CD8-positive, alpha-beta memory T cell (primary cell): ENCODE measurements around the gene PABPC3. TPM values are rescaled to one million over a fixed set of nuclear protein-coding genes. Genes with fewer than 3 reads are reported as not detected.
A peak's percentile ranks its signal among the peaks of the same experiment; 100 is the strongest.

Source experiments
- CTCF ChIA-PET: fragments of 350-600 bp; sonication (Branson Sonifier 250); formaldehyde crosslinking; loops from one replicate; lab custom pipeline; 2021; ENCODE audit warnings: antibody characterized with exemption; lab: Charles Lee
- POLR2A ChIA-PET: fragments of 350-600 bp; sonication (Branson Sonifier 250); formaldehyde crosslinking; loops from one replicate; lab custom pipeline; 2021; ENCODE audit warnings: antibody characterized with exemption; lab: Charles Lee
- DNase-seq, 5 donors: peaks; one replicate each; pipeline versions ENCODE4 v3.0.0 to v3.0.0-alpha.2; 2020 to 2022; ENCODE audit warnings: mixed read lengths in 1 of 5
- H3K27ac ChIP-seq: one replicate; pipeline ENCODE4 v1.7.0; 2013; ENCODE audit warnings: low read depth, mild to moderate bottlenecking, low read length, moderate library complexity
- H3K27me3 ChIP-seq: 2 replicates; pipeline ENCODE4 v1.7.0; 2013; ENCODE audit warnings: low read length, mild to moderate bottlenecking; ENCODE audit not compliant: insufficient read depth, poor library complexity, severe bottlenecking
- H3K36me3 ChIP-seq: 2 replicates; pipeline ENCODE4 v1.7.0; 2013; ENCODE audit warnings: mild to moderate bottlenecking, low read length, moderate library complexity; ENCODE audit not compliant: insufficient read depth
- H3K4me1 ChIP-seq: 2 replicates; pipeline ENCODE4 v1.7.0; 2013; ENCODE audit warnings: mild to moderate bottlenecking, low read length, moderate library complexity; ENCODE audit not compliant: insufficient read depth
- H3K4me3 ChIP-seq: 2 replicates; pipeline ENCODE4 v1.7.0; 2013; ENCODE audit warnings: mild to moderate bottlenecking, low read length
- H3K9me3 ChIP-seq: 2 replicates; pipeline ENCODE4 v1.7.0; 2013; ENCODE audit warnings: mild to moderate bottlenecking, low read length
- H3K27ac Mint-ChIP-seq, 8 donors: one replicate each; pipeline ENCODE4 v1.8.0; 2020 to 2021; ENCODE audit warnings: mixed read lengths in 8 of 8, mild to moderate bottlenecking in 6 of 8, inconsistent platforms in 3 of 8, moderate library complexity in 3 of 8
- H3K27me3 Mint-ChIP-seq, 2 donors: one replicate each; pipeline ENCODE4 v1.8.0; 2020 to 2021; ENCODE audit warnings: mixed read lengths in 2 of 2, mild to moderate bottlenecking in 1 of 2, moderate library complexity in 1 of 2
- H3K36me3 Mint-ChIP-seq, 3 donors: one replicate each; pipeline ENCODE4 v1.8.0; 2020 to 2021; ENCODE audit warnings: mixed read lengths in 3 of 3, inconsistent platforms in 1 of 3, mild to moderate bottlenecking in 1 of 3
- H3K4me1 Mint-ChIP-seq, 3 donors: one replicate each; pipeline ENCODE4 v1.8.0; 2020 to 2021; ENCODE audit warnings: mixed read lengths in 3 of 3, inconsistent platforms in 1 of 3, mild to moderate bottlenecking in 1 of 3
- H3K4me3 Mint-ChIP-seq, 7 donors: one replicate each; pipeline ENCODE4 v1.8.0; 2020 to 2021; ENCODE audit warnings: mixed read lengths in 7 of 7, mild to moderate bottlenecking in 6 of 7, moderate library complexity in 4 of 7, inconsistent platforms in 2 of 7
- H3K9me3 Mint-ChIP-seq, 5 donors: one replicate each; pipeline ENCODE4 v1.8.0; 2020 to 2022; ENCODE audit warnings: mixed read lengths in 5 of 5, mild to moderate bottlenecking in 3 of 5, moderate library complexity in 2 of 5, inconsistent platforms in 1 of 5
- polyA plus RNA-seq: library from polyadenylated mRNA; unstranded; fragments of 300-500 nt; fragmentation: Illumina TruSeq; gene quantifications from one replicate; pipeline ENCODE4 v1.2.3, GENCODE V29; 2021
- total RNA-seq, 2 experiments: library from RNA; stranded (reverse); gene quantifications; one replicate each; pipeline ENCODE4 v1.2.3, GENCODE V29; 2021

The PABPC3 gene
- total and polyA plus RNA-seq, 3 experiments from 2014 or later, result 0.09 to 0.97 (median 0.72) TPM

DNA sequence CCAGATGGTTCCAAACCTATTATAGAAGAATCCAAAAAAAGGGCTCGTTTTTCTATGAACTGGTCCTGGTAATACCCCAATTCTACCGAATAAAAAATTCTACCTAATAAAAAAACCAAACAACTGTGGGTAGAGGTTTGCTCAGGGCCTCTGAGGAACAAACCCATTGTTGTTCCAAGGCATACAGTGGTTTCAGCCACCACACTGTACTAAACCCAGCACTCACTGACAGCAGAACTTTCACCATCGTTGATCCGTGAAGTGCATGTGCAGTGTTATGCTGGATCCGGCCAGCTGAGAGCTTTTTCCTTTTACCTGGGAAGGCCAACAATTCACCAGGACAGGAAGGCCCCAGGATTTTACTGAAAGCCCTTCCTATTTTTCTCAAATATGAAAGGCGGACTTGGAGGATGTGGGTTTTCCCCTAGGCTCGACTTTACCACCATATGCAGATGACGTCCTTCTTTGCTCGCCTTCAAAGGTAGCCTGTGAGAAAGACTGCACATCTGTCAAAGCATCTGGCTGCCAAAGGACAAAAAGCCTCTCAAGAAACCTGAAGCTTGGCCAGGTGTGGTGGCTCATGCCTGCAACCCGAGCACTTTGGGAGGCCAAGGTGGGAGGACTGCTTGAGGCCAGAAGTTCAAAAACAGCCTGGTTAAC is 7.2 kb upstream of the PABPC3 start:
- no peak overlapping the region for H3K27ac Mint-ChIP-seq
- no peaks in the 10 kb centered on the region for H3K4me1 ChIP-seq
- H3K27ac ChIP-seq, result no peak overlapping the region
- CTCF ChIA-PET, result no interaction called here
- H3K9me3 Mint-ChIP-seq, result peaks cover 0 to 2% (median 0%) of the 10 kb centered on the region in 5 donors
- H3K9me3 ChIP-seq, result no peaks in the 10 kb centered on the region
- no peak overlapping the region for H3K4me3 Mint-ChIP-seq
- H3K4me1 Mint-ChIP-seq, result no peaks in the 10 kb centered on the region
- no peak for DNase-seq
- H3K27me3 Mint-ChIP-seq, result peaks cover 21 to 31% of the 10 kb centered on the region in 2 donors
- H3K36me3 ChIP-seq, result no peaks in the 10 kb centered on the region
- no peak overlapping the region for H3K4me3 ChIP-seq
- POLR2A ChIA-PET, result no interaction called here
- H3K36me3 Mint-ChIP-seq, result no peaks in the 10 kb centered on the region
- no peaks in the 10 kb centered on the region for H3K27me3 ChIP-seq

DNA sequence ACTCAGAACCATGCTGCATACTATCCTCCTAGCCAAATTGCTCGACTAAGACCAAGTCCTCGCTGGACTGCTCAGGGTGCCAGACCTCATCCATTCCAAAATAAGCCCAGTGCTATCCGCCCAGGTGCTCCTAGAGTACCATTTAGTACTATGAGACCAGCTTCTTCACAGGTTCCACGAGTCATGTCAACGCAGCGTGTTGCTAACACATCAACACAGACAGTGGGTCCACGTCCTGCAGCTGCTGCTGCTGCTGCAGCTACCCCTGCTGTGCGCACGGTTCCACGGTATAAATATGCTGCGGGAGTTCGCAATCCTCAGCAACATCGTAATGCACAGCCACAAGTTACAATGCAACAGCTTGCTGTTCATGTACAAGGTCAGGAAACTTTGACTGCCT is 1.5 kb downstream of the PABPC3 start:
- Histone ChIP-seq H3K9me3 (no peaks in the 10 kb centered on the region), H3K4me1 (no peaks in the 10 kb centered on the region), H3K36me3 (no peaks in the 10 kb centered on the region), H3K4me3 (no peak overlapping the region), H3K27me3 (peaks cover 5% of the 10 kb centered on the region), H3K27ac (no peak overlapping the region)
- Mint-ChIP-seq H3K4me3 (no peak overlapping the region), H3K27ac (no peak overlapping the region), H3K36me3 (no peaks in the 10 kb centered on the region), H3K4me1 (peaks cover 0 to 4% (median 0%) of the 10 kb centered on the region in 3 donors), H3K27me3 (peaks cover 14 to 44% of the 10 kb centered on the region in 2 donors), H3K9me3 (peaks cover 0 to 5% (median 2%) of the 10 kb centered on the region in 5 donors)
- ChIA-PET POLR2A (no interaction called here), CTCF (no interaction called here)
- no peak for DNase-seq

DNA sequence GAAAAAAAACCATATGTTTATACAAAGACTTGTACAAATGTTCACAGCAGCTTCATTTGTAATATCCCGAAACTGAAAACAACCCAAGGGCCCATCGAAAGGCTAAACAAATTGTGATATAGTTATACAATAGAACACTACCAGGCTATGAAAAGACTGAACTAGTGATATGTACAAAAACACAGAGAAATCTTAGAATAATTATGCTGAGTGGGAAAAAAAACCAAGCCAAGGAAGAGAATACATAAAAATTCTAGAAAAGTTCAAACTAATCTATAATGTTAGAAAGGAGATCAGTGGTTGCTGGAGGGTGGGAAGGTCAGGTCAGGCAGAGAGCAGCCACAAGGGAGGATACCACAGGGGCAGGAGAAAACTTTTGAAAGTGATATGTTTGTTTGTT is 7.8 kb downstream of the PABPC3 start:
- no peaks in the 10 kb centered on the region for H3K4me1 Mint-ChIP-seq

DNA sequence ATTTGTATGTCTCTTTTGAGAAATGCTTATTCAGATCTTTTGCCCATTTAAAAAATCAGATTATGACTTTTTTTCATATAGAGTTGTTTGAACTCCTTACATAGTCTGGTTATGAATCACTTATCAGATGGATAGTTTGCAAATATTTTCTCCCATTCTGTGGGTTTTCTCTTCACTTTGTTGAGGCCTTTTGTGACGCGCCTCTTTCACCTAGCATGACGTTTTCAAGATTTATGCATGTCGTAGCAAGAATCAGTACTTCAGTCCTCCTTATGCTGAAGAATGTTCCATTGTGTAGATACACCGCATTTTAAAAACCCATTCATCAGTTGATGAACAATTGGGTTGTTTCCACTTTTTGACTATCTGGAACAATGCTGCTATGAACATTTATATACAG is 13.4 kb downstream of the PABPC3 start:
- Mint-ChIP-seq H3K36me3 (no peaks in the 10 kb centered on the region), H3K9me3 (no peaks in the 10 kb centered on the region), H3K27me3 (peaks cover 8 to 12% of the 10 kb centered on the region in 2 donors), H3K27ac (no peak overlapping the region), H3K4me3 (no peak overlapping the region), H3K4me1 (no peaks in the 10 kb centered on the region)
- POLR2A ChIA-PET, result no interaction called here
- no peaks in the 10 kb centered on the region for H3K36me3 ChIP-seq
- DNase-seq, result no peak
- no peaks in the 10 kb centered on the region for H3K4me1 ChIP-seq
- H3K9me3 ChIP-seq, result no peaks in the 10 kb centered on the region
- H3K27me3 ChIP-seq, result peaks cover 3% of the 10 kb centered on the region
- no peak overlapping the region for H3K4me3 ChIP-seq
- CTCF ChIA-PET, result no interaction called here
- H3K27ac ChIP-seq, result no peak overlapping the region

More for the DNA sequence above, 7.8 kb downstream of the PABPC3 start:
- Histone ChIP-seq H3K27me3 (no peaks in the 10 kb centered on the region), H3K4me1 (no peaks in the 10 kb centered on the region), H3K9me3 (no peaks in the 10 kb centered on the region), H3K4me3 (no peak overlapping the region), H3K36me3 (no peaks in the 10 kb centered on the region), H3K27ac (no peak overlapping the region)
- Mint-ChIP-seq H3K36me3 (no peaks in the 10 kb centered on the region), H3K4me3 (no peak overlapping the region), H3K27me3 (peaks cover 6 to 9% of the 10 kb centered on the region in 2 donors), H3K9me3 (no peaks in the 10 kb centered on the region), H3K27ac (no peak overlapping the region)
- no peak for DNase-seq
- CTCF ChIA-PET, result no interaction called here
- POLR2A ChIA-PET, result no interaction called here

DNA sequence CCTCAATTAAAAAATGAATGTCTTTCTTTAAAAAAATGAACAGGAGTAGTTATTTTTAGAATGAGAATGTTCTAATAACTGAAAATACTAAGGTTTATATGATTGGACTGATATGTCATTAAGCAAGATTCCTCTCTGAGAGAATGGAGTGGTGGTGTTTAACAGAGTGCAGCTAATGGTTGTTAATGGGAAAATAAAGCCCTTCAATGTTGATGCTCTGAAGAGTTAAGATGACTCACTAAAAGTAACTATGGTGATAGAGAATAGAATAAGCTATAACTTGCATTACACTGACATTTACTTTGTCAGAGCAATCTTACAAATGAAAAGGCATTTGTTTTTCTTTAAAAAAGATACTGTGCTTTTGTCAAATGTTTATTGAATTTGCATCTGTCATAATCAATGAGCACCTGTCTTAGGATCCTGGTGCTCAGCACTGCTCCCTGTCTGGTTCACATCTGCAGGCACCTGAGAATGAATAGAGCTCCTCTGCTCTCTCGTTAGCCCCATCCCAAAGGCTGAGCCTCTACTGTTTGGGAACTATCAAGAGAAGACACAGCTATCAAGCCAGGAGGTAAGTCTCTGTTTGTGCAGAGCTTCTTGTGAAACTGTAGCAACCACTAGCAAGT is 15.1 kb downstream of the PABPC3 start:
- Histone ChIP-seq H3K4me3 (no peak overlapping the region), H3K9me3 (no peaks in the 10 kb centered on the region), H3K4me1 (no peaks in the 10 kb centered on the region), H3K27ac (no peak overlapping the region), H3K27me3 (peaks cover 3% of the 10 kb centered on the region), H3K36me3 (no peaks in the 10 kb centered on the region)
- ChIA-PET CTCF (no interaction called here), POLR2A (no interaction called here)
- DNase-seq, result no peak
- Mint-ChIP-seq H3K36me3 (no peaks in the 10 kb centered on the region), H3K27ac (peak overlapping the region in 1 of 8 donors; percentile 38), H3K27me3 (peaks cover 8 to 18% of the 10 kb centered on the region in 2 donors), H3K4me3 (no peak overlapping the region), H3K9me3 (no peaks in the 10 kb centered on the region), H3K4me1 (no peaks in the 10 kb centered on the region)

DNA sequence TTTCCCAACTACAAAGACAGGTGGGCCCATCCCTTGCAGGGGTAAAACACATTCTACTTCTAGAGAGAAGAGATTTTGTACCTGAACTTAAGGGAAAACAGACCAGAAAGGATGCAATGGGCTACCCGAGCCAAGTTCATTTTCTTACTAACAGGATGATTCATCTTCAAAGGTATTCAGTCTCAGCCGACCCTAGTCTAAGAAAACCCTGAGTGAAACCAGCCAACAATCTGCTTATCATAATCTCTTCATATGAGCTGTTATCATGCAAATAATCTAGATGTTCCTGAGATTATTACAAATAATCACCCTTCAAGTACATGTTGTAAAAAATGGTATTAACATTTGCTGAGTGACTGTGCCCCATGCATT is 15.6 kb downstream of the PABPC3 start:
- Histone ChIP-seq H3K9me3 (no peaks in the 10 kb centered on the region), H3K4me1 (no peaks in the 10 kb centered on the region), H3K27me3 (peaks cover 3% of the 10 kb centered on the region), H3K27ac (no peak overlapping the region), H3K4me3 (no peak overlapping the region), H3K36me3 (no peaks in the 10 kb centered on the region)
- ChIA-PET CTCF (no interaction called here), POLR2A (no interaction called here)
- Mint-ChIP-seq H3K9me3 (no peaks in the 10 kb centered on the region), H3K27ac (no peak overlapping the region), H3K4me1 (no peaks in the 10 kb centered on the region), H3K36me3 (no peaks in the 10 kb centered on the region), H3K4me3 (no peak overlapping the region), H3K27me3 (peaks cover 8 to 22% of the 10 kb centered on the region in 2 donors)
- no peak for DNase-seq

DNA sequence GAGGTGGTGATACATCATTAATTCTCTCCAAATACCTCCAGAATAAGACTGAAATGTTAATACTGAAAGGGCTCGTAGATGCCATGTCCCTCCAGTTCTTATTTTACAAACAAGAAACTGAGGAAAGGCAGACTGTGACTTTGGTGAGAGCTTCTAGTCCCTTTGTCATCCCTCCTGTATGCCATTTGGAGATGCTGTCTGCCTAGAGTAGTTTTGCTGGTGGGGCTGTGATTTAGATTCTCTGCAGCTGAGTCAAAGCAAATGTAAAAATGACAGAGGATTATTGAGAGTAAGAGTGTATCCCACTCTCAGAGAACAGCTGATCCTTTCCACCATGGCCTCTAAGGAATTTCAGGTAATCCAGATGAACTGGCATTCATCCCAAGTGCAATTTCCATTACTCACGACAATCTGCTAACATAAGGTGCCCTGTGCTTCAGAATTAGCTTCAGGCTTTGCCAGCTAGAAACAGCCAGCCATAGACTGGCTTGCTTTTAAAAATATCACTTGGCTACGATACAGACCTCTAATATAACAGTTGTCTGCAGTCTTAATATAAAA is 16.8 kb downstream of the PABPC3 start:
- H3K27ac Mint-ChIP-seq, result no peak overlapping the region
- no peaks in the 10 kb centered on the region for H3K4me1 Mint-ChIP-seq
- Histone ChIP-seq H3K36me3 (no peaks in the 10 kb centered on the region), H3K9me3 (no peaks in the 10 kb centered on the region), H3K4me3 (no peak overlapping the region), H3K4me1 (no peaks in the 10 kb centered on the region), H3K27me3 (peaks cover 3% of the 10 kb centered on the region), H3K27ac (no peak overlapping the region)
- no peak for DNase-seq
- H3K4me3 Mint-ChIP-seq, result no peak overlapping the region
- no peaks in the 10 kb centered on the region for H3K36me3 Mint-ChIP-seq
- CTCF ChIA-PET, result no interaction called here
- no peaks in the 10 kb centered on the region for H3K9me3 Mint-ChIP-seq
- POLR2A ChIA-PET, result no interaction called here
- peaks cover 9 to 30% of the 10 kb centered on the region in 2 donors for H3K27me3 Mint-ChIP-seq

DNA sequence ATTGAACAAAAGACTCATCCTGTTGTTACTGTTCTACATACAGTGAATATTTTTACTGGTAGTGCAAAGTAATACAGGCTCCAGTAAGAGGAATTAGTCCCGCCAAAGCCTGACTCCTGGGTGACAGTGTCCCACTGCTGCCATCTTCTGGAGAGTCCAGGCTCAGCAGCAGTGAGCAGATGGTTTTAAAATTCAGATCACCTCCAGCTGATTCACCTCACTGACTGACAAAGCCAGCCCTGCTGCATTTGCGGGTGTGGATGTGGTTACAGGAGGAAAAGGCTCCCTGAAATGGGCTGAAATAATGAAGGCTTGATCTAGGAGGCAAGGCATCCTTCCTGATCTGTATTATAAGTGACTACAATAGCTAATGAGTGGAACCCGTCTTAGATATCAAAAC is 18.3 kb downstream of the PABPC3 start:
- no peak overlapping the region for H3K27ac Mint-ChIP-seq
- no peak overlapping the region for H3K4me3 ChIP-seq
- H3K9me3 Mint-ChIP-seq, result no peaks in the 10 kb centered on the region
- peak; percentile 4 to 55 (median 13) for DNase-seq
- H3K36me3 Mint-ChIP-seq, result no peaks in the 10 kb centered on the region
- ChIA-PET POLR2A (no interaction called here), CTCF (interaction anchor here (1.3 kb wide), 1 partner anchor 24 kb away, joined by 4 read pairs; no protein-coding TSS in a partner anchor)
- no peak overlapping the region for H3K4me3 Mint-ChIP-seq
- no peaks in the 10 kb centered on the region for H3K4me1 Mint-ChIP-seq
- peaks cover 12 to 43% of the 10 kb centered on the region in 2 donors for H3K27me3 Mint-ChIP-seq
- no peak overlapping the region for H3K27ac ChIP-seq
- no peaks in the 10 kb centered on the region for H3K4me1 ChIP-seq
- H3K9me3 ChIP-seq, result no peaks in the 10 kb centered on the region
- no peaks in the 10 kb centered on the region for H3K36me3 ChIP-seq
- peaks cover 3% of the 10 kb centered on the region for H3K27me3 ChIP-seq
